ENCODE data around the gene PDZRN3.

The PDZRN3 gene

DNA sequence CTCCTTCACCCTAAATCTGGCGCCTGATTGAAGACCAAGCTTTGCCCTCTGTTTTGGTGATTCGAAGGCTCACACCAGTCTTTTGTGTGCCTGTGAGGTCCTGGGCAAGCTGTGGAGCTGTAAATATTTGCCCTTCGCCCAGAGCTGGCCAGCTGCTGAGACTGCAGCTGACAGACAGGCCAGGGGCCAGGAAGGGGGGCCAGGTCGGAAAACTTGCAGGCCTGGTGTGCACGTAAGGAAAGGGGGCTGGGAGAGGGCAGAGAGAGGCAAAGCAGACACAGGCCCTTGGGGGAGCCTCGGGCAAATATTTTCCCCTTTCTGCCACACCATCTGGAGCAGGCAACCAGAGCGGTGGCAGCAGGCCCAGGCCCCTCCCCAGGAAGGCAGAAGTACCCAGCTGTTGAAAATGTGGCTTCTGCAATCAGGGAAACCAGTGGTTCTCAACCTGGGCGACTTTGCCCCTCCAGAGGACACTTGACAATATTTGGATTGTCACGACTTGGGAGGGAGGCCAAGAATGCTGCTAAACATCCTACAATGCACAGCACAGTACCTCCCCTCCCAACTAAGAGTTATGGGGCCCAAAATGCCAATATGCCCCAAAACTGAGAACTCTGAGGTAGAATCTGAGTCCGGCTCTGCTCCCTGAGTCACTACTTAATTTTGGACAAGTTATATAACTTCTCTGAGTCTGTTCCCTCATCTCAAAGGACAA, 2.5 kb downstream of the PDZRN3 start:
- DNase-seq, result no peak

DNA sequence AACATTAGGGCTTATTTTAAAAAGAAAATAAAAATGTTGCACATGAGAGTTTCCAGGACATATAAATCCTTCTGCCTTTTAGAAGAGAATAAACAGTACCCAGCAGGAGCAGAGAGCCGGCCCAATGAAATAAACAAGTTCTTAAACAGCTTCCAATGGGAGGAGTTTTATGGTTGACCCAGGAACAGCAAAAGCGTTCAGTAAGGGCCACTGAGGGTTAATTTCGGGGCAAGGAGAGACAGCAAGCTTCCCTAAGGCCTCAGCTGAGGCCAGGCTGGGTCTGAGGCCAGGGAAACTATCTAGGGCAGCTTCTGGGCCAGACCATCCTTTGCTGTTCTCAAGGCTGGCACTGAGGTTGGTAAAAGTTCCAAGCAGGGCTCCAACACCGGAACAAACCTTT, 3.4 kb downstream of the PDZRN3 start:
- DNase-seq, result no peak

DNA sequence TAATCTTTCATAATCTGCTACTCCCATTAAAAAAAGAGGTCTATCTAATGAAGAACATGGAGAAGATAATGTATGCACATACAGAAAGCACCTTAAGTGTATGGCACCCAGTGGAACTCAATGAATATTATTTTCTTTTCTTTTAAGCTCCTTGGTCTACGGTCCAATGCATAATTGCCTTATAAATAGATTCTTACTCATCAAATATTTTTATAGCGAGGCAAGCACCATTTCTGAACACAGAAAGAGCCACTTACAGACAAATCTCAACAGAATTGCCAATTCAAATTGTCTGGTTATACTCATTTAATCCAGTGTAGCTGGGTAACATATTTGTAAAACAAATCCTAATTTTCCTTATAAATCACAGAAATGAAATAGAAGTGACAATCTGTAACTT, 6.3 kb downstream of the PDZRN3 start:
- no peak for DNase-seq

DNA sequence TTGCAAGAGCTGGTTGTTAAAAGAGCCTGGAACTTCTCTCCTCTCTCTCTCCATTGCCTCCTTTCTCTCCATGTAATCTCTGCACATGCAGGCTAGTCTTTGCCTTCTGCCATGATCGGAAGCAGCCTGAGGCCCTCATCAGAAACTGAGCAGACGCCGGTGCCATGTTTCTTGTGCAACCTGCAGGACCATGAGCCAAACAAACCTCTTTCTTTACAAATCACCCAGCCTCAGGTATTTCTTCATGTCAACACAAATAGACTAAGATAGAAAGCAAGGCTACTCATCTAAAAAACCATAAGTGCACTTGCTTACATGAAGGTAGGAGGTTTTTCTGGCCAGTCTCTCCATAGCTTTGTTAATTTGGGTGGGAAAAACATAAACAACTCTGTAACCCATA, 8.7 kb downstream of the PDZRN3 start:
- no peak for DNase-seq

DNA sequence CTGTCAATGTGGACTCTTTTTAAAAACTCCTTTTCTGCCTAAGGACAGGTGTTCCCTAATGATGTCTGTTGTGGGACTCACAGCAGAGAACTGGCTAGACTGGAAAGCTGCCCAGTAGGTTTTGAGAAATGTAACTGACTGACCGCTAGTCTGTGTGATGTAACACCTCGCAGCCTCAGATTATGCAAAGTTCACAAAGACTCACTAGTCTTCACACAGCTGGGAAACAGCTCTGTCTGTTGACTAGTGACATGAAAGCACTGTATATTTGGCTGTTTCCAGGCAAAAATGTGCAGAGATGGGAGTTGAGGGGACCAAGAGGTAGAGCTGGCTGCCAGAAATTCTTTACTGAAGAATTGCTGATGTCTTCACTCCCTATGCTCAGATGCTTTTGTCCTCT, 10.3 kb downstream of the PDZRN3 start:
- DNase-seq, result no peak

DNA sequence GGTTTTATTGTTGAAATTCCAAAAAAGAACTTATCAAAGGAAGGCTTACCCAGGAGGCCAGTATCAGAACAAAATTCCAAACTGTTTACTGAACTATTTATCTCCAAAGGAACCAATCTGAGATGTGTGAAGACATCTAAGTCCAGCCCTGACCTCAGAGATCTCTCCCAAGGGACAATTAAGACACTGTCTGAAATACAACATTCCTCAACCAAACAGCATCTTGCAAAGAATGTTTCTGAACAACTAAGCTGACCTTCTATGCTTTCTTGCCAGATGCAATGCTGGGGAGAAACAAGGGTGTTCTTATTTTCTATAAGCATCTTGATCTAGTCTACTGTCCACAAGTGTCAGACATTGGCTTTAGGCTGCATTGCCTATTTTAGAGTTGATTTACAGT, 13.6 kb downstream of the PDZRN3 start:
- no peak for DNase-seq

DNA sequence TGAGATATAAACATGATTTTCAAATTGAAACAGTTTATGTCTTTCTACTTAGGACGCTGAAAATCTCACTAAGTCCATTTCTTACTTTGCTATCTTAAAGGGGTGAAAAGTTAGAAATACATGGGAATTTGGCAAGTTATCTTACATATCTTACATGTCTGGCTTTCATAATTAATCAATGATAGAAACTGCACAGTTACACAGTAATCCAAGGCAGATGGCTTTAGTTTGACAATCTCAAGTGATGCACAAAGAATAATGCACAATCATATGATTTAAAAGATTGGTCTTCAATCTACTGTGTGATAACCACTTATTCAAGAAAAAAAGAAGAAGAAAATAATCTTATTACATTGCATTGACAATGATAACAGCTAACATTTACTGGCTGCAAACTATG, 14.2 kb downstream of the PDZRN3 start:
- DNase-seq, result no peak

DNA sequence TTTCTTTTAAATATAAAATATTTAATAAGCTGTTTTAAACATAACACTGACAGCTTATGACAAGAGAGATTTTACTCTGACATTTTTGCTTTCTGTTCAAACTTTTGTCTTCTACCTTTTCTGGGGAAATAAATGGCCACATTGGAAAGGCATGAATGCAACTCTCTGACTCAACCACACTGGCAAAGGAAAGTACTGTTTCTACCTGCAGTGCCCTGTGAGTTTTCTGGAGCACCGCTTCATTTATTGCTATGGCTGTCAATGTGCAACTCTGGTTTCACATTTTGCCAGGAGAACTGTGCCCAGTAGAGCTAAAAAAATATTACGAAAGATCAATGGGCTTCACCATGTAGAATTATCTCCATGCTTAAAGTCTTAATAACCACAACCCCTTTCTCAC, 15.1 kb downstream of the PDZRN3 start:
- DNase-seq, result no peak

DNA sequence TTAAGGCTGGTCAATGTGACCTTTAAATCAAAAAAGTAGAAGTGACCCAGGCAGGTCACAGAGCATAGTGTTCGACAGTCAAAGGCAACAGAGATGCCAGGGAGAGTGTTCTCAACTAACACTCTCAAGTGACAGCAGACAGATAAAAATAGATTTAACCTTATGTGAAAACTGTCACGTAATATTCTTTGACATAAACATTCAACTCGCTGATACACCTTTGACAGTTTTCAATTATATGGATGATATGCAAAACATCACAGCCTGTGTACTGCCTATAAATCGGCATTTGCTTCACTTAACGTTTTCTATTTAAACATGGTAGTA, 15.5 kb downstream of the PDZRN3 start:
- no peak for DNase-seq

DNA sequence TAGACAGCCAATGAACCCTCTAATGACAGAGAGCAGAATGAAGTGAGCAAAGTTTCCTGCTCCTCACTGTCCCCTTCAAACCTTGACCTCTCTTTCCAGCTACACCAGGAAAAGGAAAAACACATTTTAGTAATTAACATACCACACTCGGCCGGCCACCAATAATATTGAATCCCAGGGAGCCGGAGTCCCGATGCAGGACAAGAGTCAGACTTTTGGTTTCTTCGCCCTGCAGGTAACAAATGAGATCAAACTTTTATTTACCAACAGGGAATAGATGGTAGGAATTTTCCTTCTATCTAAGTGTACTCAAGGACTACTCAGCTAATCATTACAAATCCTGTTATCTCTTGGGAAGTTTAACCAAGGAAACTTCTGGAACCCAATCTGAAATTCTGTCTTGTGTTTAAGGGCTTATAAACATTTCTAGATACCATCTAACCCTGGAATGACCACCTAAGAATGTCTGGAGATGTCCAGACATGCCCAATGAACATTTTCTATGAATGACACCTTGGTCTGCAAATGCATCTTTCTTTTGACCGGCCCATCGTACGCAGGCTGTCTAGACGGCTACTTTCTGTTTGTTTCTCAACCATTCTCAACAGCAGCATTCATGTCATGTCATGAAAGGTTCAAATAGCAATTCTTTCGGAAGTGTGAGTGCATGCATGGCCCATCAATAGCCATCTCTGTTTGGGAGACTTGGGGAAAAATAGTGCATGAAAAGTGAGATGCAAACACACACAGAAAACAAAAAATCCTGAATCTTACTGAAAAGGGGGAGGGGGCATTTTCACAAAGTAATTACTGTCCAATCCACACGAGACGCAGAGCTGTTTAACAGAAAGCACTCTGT, 16.1 kb downstream of the PDZRN3 start:
- DNase-seq, result no peak

DNA sequence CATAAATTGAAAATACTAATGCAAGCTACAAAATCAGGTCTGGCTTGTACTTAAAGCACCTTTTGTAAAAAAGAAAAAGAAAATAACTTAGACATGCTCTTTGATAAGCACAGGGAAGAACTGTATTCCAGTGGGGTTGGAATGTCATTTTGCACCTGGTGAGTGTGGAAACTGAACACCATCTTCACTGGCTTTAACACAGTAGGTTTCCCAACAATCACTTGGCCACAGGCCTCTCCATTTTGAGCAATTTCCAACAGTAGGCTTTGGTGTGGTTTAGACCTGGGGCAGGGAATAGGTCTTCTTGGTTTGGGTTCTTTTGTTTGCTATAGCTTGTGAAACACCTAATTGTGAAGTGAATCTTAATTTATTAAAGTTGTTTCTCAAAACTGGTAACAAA, 18.9 kb downstream of the PDZRN3 start:
- no peak for DNase-seq

DNA sequence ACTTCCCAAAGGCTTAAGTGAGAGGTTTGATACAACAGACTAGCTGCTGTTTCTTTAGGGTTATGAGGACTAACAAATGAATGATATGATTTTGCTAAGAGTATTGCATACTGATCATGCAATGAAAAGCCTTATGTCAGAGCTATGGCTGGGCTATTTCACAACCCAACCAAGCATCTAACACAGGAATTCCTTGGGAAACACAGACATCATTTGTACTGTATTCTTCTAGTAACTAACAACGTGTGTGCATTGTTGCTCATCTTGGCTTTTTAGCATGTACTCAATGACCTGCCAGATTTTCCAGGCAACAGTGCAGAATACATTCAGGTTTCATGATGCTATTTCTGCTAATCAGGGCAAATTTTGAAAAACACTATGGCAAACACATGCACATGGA, 19.3 kb downstream of the PDZRN3 start:
- no peak for DNase-seq

DNA sequence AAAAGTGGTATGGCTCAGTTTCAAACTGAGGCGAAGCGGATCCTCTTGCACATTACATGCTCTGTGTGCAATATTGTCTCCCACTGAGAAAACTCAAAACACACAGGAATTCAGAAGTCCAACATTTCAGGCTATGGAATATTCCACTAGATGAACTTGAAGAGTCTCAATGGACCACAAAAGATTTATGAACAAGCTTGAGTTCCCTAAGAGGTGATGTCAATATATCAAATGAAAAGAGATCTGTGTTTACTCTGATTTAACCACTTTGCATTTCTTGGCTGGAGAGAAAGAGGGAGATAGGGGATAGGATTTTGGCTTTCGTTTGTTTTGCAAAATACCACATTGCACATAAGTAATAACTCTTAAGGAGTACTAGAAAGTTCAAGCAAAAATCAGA, 20.3 kb downstream of the PDZRN3 start:
- no peak for DNase-seq

DNA sequence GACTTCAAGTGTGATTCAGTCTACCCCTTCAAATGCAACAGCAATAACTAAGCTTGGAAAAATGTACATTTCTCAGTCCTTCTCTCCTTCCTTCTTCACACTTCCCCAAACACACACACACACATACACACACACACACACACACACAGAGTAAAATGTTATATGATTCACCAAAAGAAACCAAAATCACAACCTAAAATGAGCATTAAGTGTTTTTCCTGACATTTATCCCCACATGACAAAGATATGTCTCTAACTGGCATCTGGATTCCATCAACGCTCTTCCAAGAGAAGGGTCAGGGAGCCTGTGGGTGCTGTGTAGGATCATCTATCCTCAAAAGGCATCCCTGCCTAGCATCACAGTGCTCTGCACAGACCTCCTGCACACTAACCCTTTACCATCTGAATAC, 21.0 kb downstream of the PDZRN3 start:
- no peak for DNase-seq

DNA sequence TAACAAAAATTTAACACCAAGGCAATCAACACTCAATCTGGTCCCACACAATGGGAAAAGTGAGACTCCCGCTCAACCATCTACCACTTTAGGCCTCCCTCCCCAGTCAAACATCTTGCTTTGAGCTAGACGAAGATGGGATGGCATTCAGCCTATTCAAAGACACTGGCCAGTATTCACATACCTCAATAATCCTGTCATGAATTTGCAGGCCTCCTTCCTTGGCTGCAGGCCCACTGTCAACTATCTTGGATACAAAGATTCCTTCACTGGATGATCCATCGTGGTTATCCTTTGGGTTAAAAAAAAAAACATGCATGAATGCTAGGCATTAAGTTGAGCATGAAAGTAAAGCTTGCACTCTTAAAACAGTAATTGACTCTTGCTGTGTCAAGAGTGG, 22.6 kb downstream of the PDZRN3 start:
- no peak for DNase-seq

DNA sequence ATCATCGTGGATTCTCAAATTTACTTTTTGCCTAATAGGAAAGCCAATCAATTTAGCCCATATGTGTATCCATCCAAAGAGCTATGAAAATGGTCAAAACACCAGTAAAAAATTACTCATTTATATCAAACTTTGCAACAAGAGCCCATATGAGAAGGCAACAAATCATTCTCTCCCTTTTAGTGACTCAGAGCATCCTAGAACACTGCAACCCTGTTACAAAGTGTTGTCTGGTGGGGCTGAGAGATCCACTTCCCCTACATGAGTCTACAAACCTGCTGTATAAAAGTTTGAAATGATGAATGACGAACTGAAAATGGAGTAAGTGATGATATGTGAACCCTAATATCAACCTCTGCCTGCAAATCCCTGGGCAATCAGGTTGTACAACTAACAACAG, 23.3 kb downstream of the PDZRN3 start:
- no peak for DNase-seq

DNA sequence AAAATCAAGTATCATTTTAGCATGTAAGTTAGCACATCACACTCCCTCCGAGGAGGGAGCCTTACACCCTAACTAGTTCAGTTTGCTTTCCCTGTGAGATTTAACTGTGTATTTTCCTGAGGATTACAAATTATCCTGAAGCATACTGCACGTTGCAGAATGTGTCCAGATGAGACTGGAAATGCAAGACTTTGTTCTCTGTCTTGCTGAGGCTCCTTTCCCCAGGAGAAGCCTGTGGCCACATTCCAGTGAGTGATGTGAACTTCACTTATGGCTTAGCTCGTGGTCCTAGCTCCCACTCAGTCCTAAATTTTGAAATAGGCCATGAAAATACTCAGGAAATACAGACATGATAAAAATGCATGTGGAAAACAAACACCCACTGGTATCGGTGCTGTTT, 23.7 kb downstream of the PDZRN3 start:
- no peak for DNase-seq

DNA sequence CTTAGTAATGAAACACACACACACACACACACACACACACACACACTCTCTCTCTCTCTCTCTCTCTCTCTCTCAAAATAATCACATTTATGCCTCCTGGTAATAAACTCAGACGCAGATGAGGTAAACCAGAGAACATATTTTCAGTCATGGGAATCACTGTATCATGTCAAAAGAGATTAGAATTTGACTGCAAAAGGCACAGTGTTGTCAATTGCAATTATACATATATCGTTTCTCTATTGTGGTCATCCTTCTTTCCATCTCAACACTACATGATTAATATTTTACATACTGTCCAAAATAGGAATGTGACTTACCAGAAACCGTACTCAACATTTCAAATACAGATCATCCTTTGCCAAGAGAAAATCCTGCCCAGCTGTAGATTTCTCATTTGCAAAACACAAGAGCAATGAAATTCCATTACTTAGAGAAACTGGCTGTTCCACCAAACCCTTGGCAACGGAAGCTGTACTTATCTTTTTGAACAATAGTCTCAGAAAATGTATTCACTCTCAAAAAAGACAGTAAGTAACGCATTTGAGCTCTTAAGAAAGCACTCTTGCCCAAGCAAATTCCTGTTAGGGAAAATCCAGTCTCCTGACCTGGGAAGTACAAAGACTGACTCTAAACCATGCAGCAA, 24.3 kb downstream of the PDZRN3 start:
- DNase-seq, result no peak

DNA sequence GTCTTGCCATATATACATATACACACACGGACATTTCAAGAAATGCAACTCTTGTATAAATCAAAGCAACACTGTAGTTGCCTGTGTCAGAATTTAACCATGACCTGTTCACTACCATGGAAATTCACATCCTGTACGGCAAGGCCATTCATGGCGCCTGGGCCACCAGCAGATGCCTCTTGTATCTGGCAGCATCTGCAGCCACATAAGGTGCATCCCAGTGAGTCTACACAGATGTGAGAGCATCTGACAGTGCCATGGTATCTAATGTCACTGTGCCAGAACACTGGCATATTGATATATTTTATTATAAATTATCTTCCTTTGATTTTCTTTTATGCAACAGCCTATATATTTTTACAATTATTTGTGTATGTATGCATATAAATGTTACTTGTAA, 25.1 kb downstream of the PDZRN3 start:
- no peak for DNase-seq

DNA sequence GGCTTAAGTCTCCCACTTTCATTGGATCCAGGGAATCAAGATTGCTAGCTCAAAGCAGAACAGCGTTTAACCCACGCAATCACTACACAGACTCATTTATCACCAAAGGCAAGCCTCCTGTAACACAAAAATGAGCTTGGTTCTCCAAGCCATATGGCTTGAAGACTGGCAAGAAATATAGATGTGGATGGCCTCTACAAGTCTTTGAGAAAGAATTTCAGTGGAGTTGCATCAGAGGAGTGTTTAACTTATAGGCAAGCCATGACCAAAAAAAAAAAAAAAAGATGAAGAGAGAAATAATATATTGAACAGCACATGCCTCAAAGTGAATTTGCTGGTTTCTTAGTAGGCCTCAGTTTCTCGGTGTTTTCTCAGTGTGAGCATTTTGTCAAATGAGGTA, 27.3 kb downstream of the PDZRN3 start:
- no peak for DNase-seq

DNA sequence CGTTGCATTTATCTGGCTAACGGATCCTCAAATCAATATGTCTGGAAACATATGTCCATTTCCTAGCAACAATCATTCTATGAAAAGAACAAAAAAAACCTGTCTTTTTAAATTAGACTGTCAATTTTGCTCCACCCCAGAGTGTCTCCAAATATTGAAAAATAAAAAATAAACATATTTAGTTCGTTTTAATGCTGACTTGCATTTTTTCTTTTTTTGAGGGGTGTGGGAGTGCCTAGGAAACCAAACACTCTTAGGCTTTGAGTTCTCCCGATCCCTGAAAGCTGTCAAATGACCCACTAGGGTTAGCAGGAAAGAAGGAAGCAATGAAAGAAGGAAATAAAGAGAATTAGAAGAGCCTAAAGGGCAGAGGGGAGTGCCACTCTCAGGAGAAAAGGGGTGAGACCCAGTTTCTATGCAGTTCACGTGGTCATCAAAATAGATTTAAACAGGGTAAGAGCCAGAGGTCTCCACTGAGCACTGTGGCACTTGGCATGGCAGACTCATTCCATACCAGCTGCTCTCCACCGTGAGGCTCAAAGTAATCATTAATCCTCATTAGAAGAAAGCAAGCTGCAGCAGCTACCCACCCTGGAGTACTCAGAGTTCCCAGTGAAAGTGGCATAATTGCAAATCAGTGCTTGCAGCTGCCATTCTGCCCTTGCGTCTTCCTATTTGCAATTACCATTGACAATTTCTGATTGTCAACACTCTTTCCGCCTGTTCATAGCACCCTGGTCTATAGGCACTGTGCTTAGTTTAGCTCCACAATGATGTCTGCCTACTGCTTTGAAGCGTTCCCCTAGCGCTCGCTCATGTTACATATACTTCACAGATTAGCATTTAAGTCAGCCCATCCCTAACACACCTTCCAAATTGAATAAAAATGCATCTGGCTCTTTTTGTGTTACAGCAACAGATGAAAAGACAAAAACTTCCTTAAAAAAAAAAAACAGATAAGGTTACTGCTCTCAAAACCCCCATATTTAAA, 32.3 kb downstream of the PDZRN3 start:
- DNase-seq, result no peak

DNA sequence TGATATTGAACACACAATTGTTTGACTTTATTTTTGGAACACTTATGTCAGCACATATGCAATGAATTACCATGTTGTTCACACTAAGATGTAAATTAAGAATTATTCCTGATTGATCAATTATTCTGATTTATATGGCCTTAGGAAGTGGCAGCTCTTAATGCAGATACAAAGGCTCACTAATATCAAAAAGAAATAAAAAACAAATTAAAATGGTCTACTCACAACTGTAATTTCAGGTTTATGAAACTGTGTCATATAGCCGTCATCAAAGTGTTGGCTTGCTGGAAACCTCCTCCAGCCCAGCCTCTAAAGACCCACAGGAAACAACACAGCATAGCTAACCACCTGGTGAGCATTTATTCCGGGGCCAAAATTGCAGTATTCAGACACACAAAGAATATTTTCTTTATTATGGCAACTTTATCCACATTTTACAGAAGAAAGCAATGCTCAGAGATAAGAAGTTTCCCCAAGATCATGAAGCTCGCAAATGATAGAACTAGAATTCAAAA, 33.4 kb downstream of the PDZRN3 start:
- DNase-seq, result no peak

DNA sequence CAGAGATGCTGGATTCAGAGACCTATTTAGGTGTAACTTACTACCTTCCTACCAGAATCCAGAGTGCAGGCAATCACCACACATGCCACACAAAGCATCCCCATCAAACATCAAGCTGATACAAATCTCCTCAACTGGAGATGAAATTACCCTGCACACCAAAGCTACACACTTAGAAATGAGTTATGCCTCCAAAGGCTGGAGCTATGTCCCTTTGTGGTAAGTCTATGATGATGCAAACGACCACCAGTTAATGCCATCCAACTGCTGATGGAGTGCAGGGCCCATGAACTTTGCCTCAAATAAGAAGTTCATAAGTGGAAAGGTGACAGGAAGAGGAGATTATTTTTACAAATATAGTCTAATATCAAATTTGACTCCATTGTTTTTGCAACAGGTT, 38.1 kb downstream of the PDZRN3 start:
- DNase-seq, result no peak

Measured in CD4-positive, alpha-beta T cell treated with Interleukin-21 for 1 hour (primary cell).